ENCODE measurements around the gene PRR35.

PRR35 gene

GRCh38 chr16:549544-550263 is 10.5 kb upstream of the PRR35 start:
- no peak for DNase-seq

GRCh38 chr16:551210-551609 is 9.0 kb upstream of the PRR35 start:
- DNase-seq = no peak

GRCh38 chr16:552171-552570 is 8.0 kb upstream of the PRR35 start:
- DNase-seq = no peak

GRCh38 chr16:553601-554296 is 6.4 kb upstream of the PRR35 start:
- DNase-seq = no peak

- no peak for DNase-seq
These were observed 5.9 kb upstream of the PRR35 start for GRCh38 chr16:554297-554621.

- no peak for DNase-seq
These were observed 5.4 kb upstream of the PRR35 start for GRCh38 chr16:554640-555365.

GRCh38 chr16:555528-556473 is 4.4 kb upstream of the PRR35 start:
- DNase-seq = no peak

GRCh38 chr16:556474-557173 is 3.6 kb upstream of the PRR35 start:
- DNase-seq = no peak

- no peak for DNase-seq
These were observed 2.5 kb upstream of the PRR35 start for GRCh38 chr16:557463-558297.

GRCh38 chr16:558298-559020 is 1.7 kb upstream of the PRR35 start:
- DNase-seq = no peak

GRCh38 chr16:559021-559380 is 1.2 kb upstream of the PRR35 start:
- no peak for DNase-seq

GRCh38 chr16:559411-560203 is 587 bp upstream of the PRR35 start:
- DNase-seq = no peak

GRCh38 chr16:560701-561412 is 663 bp downstream of the PRR35 start:
- DNase-seq = no peak

- DNase-seq = no peak
These were observed 1.2 kb downstream of the PRR35 start for GRCh38 chr16:561413-561794.

- no peak for DNase-seq
These were observed 2.1 kb downstream of the PRR35 start for GRCh38 chr16:561957-562938.

GRCh38 chr16:563072-563644 is 3.0 kb downstream of the PRR35 start:
- no peak for DNase-seq

- no peak for DNase-seq
These were observed 4.7 kb downstream of the PRR35 start for GRCh38 chr16:564690-565418.

Data from stimulated activated CD4-positive, alpha-beta T cell treated with anti-CD3 and anti-CD28 coated beads, Interleukin-12 subunit alpha, Interleukin-12 subunit beta, amount 100 ng/mL, for 4 hours (primary cell).